Erythroblast (primary cell): Measurements from ENCODE around the gene FAM151A.

Experiments
- GATA1 ChIP-seq: IDR thresholded peaks from 2 replicates; pipeline ENCODE4 v1.6.1; 2011; ENCODE audit warnings: low read depth, mild to moderate bottlenecking, control low read depth, low read length, moderate library complexity
- POLR2A ChIP-seq: IDR thresholded peaks from 2 replicates; pipeline ENCODE4 v1.6.1; 2011; ENCODE audit warnings: mild to moderate bottlenecking, low read length

DNA sequence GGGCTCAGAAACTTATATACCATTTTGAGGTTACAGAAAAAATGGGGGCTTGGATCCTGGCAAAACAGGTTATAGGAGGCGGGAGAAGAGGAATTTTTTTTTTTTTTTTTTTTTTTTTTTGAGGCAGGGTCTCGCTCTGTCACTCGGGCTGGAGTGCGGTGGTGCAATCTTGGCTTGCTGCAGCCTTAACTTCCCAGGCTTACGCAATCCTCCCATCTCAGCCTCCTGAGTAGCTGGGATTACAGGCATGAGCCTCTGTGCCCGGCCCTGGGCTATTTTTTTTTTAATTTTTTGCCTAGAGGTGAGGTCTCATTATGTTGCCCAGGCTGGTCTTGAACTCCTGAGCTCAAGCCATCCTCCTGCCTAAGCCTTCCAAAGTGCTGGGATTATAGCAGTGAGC, 43.0 kb upstream of the FAM151A start:
- TF ChIP-seq POLR2A = no peak
- TF ChIP-seq GATA1 = no peak
